WTC11 (cell line): Measurements from ENCODE around the gene SERTAD4. TPM values are rescaled to one million over a fixed set of nuclear protein-coding genes. Genes with fewer than 3 reads are reported as not detected.

Experiments
- ATAC-seq: fragments of 200-7000 bp; cut with Tn5 transposase; 2 replicates; pipeline ENCODE4 v1.10.0; 2021; ENCODE audit warnings: mild to moderate bottlenecking, moderate library complexity
- CTCF ChIA-PET: fragments of 300-600 bp; sonication (Branson Sonifier 250); formaldehyde crosslinking; loops from one replicate; lab custom pipeline; 2021; ENCODE audit warnings: antibody characterized with exemption; lab: Charles Lee
- POLR2A ChIA-PET: fragments of 350-600 bp; sonication (Branson Sonifier 250); formaldehyde crosslinking; loops from one replicate; lab custom pipeline; 2021; ENCODE audit warnings: antibody characterized with exemption; lab: Charles Lee
- DNase-seq: peaks from one replicate; pipeline ENCODE4 v3.0.0; 2021; ENCODE audit warnings: low spot score
- H3K27ac Mint-ChIP-seq: 2 replicates; pipeline ENCODE4 v1.8.0; 2021; ENCODE audit warnings: mixed read lengths
- H3K27me3 Mint-ChIP-seq: 2 replicates; pipeline ENCODE4 v1.8.0; 2021; ENCODE audit warnings: low read depth, mild to moderate bottlenecking, moderate library complexity, mixed read lengths
- H3K36me3 Mint-ChIP-seq: 2 replicates; pipeline ENCODE4 v1.8.0; 2021; ENCODE audit warnings: mixed read lengths
- H3K4me1 Mint-ChIP-seq: 2 replicates; pipeline ENCODE4 v1.8.0; 2022; ENCODE audit warnings: mixed read lengths
- H3K4me3 Mint-ChIP-seq: 2 replicates; pipeline ENCODE4 v1.8.0; 2021; ENCODE audit warnings: mild to moderate bottlenecking, moderate library complexity, mixed read lengths
- H3K9me3 Mint-ChIP-seq: 2 replicates; pipeline ENCODE4 v1.8.0; 2021; ENCODE audit warnings: mixed read lengths
- FOXJ3 ChIP-seq: sonication (generic); formaldehyde crosslinking; IDR thresholded peaks from 2 replicates; pipeline ENCODE4 v1.9.0; 2021; ENCODE audit warnings: missing genetic modification reagents, mild to moderate bottlenecking, borderline replicate concordance
- FOXP1 ChIP-seq: sonication (generic); formaldehyde crosslinking; IDR thresholded peaks from 2 replicates; pipeline ENCODE4 v1.8.0; 2022; ENCODE audit warnings: missing genetic modification reagents, mild to moderate bottlenecking, moderate library complexity, borderline replicate concordance
- IRF1 ChIP-seq: sonication (generic); formaldehyde crosslinking; IDR thresholded peaks from 2 replicates; pipeline ENCODE4 v1.8.0; 2023; ENCODE audit warnings: missing genetic modification reagents
- JAZF1 ChIP-seq: fragments of 250-450 bp; sonication (Bioruptor Pico); IDR thresholded peaks from 2 replicates; pipeline ENCODE4 v1.9.0; 2021; ENCODE audit warnings: moderate library complexity, mild to moderate bottlenecking, inconsistent platforms
- MAX ChIP-seq: sonication (generic); formaldehyde crosslinking; IDR thresholded peaks from 2 replicates; pipeline ENCODE4 v1.8.0; 2022; ENCODE audit warnings: mild to moderate bottlenecking, missing genetic modification reagents
- NR2C2 ChIP-seq: sonication (generic); formaldehyde crosslinking; IDR thresholded peaks from 2 replicates; pipeline ENCODE4 v1.8.0; 2022; ENCODE audit warnings: mild to moderate bottlenecking, missing genetic modification reagents
- NR3C1 ChIP-seq: sonication (generic); formaldehyde crosslinking; conservative IDR thresholded peaks from 2 replicates; pipeline ENCODE4 v1.8.1; 2023; ENCODE audit warnings: low read depth, mild to moderate bottlenecking, missing genetic modification reagents
- PRRX2 ChIP-seq: fragments of 250-450 bp; sonication (Bioruptor Pico); IDR thresholded peaks from 2 replicates; pipeline ENCODE4 v1.8.0; 2021; ENCODE audit warnings: mild to moderate bottlenecking
- RELA ChIP-seq: sonication (generic); formaldehyde crosslinking; IDR thresholded peaks from 2 replicates; pipeline ENCODE4 v1.8.1; 2022; ENCODE audit warnings: missing genetic modification reagents, mild to moderate bottlenecking, borderline replicate concordance
- SOX15 ChIP-seq: fragments of 250-450 bp; sonication (Bioruptor Pico); IDR thresholded peaks from 2 replicates; pipeline ENCODE4 v1.9.0; 2021; ENCODE audit warnings: mild to moderate bottlenecking
- TEAD4 ChIP-seq: sonication (generic); formaldehyde crosslinking; IDR thresholded peaks from 2 replicates; pipeline ENCODE4 v1.8.0; 2022; ENCODE audit warnings: mild to moderate bottlenecking, missing genetic modification reagents
- USF2 ChIP-seq: sonication (generic); formaldehyde crosslinking; IDR thresholded peaks from 2 replicates; pipeline ENCODE4 v1.8.1; 2023; ENCODE audit warnings: mild to moderate bottlenecking, missing genetic modification reagents, moderate library complexity
- ZBTB21 ChIP-seq: sonication (generic); formaldehyde crosslinking; IDR thresholded peaks from 2 replicates; pipeline ENCODE4 v1.8.1; 2023; ENCODE audit warnings: mild to moderate bottlenecking, missing genetic modification reagents, borderline replicate concordance
- ZNF121 ChIP-seq: sonication (generic); formaldehyde crosslinking; IDR thresholded peaks from 2 replicates; pipeline ENCODE4 v1.8.0; 2023; ENCODE audit warnings: missing genetic modification reagents
- ZNF219 ChIP-seq: sonication (generic); formaldehyde crosslinking; IDR thresholded peaks from 2 replicates; pipeline ENCODE4 v1.8.0; 2023; ENCODE audit warnings: missing genetic modification reagents, mild to moderate bottlenecking, borderline replicate concordance
- ZNF232 ChIP-seq: sonication (generic); formaldehyde crosslinking; IDR thresholded peaks from 2 replicates; pipeline ENCODE4 v1.8.0; 2022; ENCODE audit warnings: mild to moderate bottlenecking, missing genetic modification reagents
- ZNF263 ChIP-seq: sonication (generic); formaldehyde crosslinking; IDR thresholded peaks from 2 replicates; pipeline ENCODE4 v1.8.1; 2022; ENCODE audit warnings: low read depth, mild to moderate bottlenecking, moderate library complexity, missing genetic modification reagents
- ZNF396 ChIP-seq: fragments of 250-450 bp; sonication (Bioruptor Pico); IDR thresholded peaks from 2 replicates; pipeline ENCODE4 v1.8.0; 2021; ENCODE audit warnings: mild to moderate bottlenecking, moderate library complexity, borderline replicate concordance
- ZNF425 ChIP-seq: fragments of 250-450 bp; sonication (Bioruptor Pico); conservative IDR thresholded peaks from 2 replicates; pipeline ENCODE4 v1.9.0; 2021; ENCODE audit warnings: mild to moderate bottlenecking
- total RNA-seq: library from RNA; stranded (reverse); gene quantifications from 3 replicates; pipeline ENCODE4 v1.2.3, GENCODE V29; 2021
- TF ChIP-seq, protein P1 (sequence below): sonication (generic); formaldehyde crosslinking; IDR thresholded peaks from 2 replicates; pipeline ENCODE4 v1.8.0; 2022; ENCODE audit warnings: mild to moderate bottlenecking, missing genetic modification reagents
- TF ChIP-seq, protein P2 (sequence below): sonication (generic); formaldehyde crosslinking; conservative IDR thresholded peaks from 2 replicates; pipeline ENCODE4 v1.8.1; 2023; ENCODE audit warnings: mild to moderate bottlenecking, low read depth, missing genetic modification reagents, moderate library complexity

SERTAD4 gene
- total RNA-seq, 1 experiment from 2014 or later, result 4.6 TPM

- Mint-ChIP-seq H3K4me1 (peaks cover 29% of the 10 kb centered on the region), H3K36me3 (no peaks in the 10 kb centered on the region), H3K27ac (no peak overlapping the region)
- ChIA-PET POLR2A (interaction anchor here (1.4 kb wide), 1 partner anchor 24 kb away, joined by 5 read pairs; no protein-coding TSS in a partner anchor), CTCF (interaction anchor here (0.6 kb wide), 1 partner anchor 26 kb away, joined by 4 read pairs; no protein-coding TSS in a partner anchor)
- DNase-seq, result no peak
- TF ChIP-seq MAX (no peak), ZNF263 (no peak), FOXP1 (no peak)
- TF ChIP-seq, all 79 proteins: peak for 0
- no peak for ATAC-seq
- Mint-ChIP-seq H3K9me3 (no peaks in the 10 kb centered on the region), H3K4me3 (no peak overlapping the region), H3K27me3 (peaks cover 17% of the 10 kb centered on the region)
Observed at GRCh38 chr1:210257698-210258529, 25.3 kb downstream of the SERTAD4 start.

DNA sequence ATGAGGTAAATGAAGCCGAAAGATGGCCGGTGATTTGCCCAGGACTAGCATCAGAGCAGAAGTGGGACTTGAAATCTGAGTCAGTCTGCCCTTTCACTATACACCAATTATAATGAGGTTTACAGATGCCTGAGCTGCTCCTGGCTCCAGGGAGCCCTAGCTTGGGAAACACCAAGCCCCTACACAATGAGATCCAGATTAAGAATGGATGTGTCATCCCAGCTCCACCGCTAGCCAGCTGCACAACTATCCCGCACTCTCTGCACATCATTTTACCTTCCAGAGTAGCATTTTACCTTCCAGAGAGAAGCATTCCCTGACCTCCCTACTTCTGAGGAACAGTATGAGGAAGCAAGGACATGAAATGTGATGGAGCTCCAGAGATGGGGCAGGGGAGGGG lies 27.0 kb downstream of the SERTAD4 start:
- peak overlapping the region; percentile 51 for H3K27ac Mint-ChIP-seq
- DNase-seq (no peak), ATAC-seq (no peak)
- POLR2A ChIA-PET, result no interaction called here
- no peak for TF ChIP-seq JAZF1 (CRISPR knock-in tag)
- no peak for TF ChIP-seq TEAD4 (CRISPR knock-in tag)
- no peak for TF ChIP-seq USF2 (CRISPR knock-in tag)
- no peak for TF ChIP-seq RELA (CRISPR knock-in tag)
- TF ChIP-seq IRF1 (CRISPR knock-in tag), result no peak
- TF ChIP-seq ZNF396 (CRISPR knock-in tag), result no peak
- no peak for TF ChIP-seq ZNF425 (CRISPR knock-in tag)
- no peak for TF ChIP-seq ZNF219 (CRISPR knock-in tag)
- no peak for TF ChIP-seq SOX15
- no peak for TF ChIP-seq FOXJ3
- TF ChIP-seq ZBTB21, result no peak
- TF ChIP-seq ZNF121 (CRISPR knock-in tag), result no peak
- TF ChIP-seq NR3C1 (CRISPR knock-in tag), result no peak
- TF ChIP-seq PRRX2 (CRISPR knock-in tag), result no peak
- no peak for TF ChIP-seq ZNF232 (CRISPR knock-in tag)
- TF ChIP-seq NR2C2 (CRISPR knock-in tag), result no peak
- TF ChIP-seq, protein P1, sequence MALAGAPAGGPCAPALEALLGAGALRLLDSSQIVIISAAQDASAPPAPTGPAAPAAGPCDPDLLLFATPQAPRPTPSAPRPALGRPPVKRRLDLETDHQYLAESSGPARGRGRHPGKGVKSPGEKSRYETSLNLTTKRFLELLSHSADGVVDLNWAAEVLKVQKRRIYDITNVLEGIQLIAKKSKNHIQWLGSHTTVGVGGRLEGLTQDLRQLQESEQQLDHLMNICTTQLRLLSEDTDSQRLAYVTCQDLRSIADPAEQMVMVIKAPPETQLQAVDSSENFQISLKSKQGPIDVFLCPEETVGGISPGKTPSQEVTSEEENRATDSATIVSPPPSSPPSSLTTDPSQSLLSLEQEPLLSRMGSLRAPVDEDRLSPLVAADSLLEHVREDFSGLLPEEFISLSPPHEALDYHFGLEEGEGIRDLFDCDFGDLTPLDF (CRISPR knock-in tag), result no peak
- TF ChIP-seq, protein P2, sequence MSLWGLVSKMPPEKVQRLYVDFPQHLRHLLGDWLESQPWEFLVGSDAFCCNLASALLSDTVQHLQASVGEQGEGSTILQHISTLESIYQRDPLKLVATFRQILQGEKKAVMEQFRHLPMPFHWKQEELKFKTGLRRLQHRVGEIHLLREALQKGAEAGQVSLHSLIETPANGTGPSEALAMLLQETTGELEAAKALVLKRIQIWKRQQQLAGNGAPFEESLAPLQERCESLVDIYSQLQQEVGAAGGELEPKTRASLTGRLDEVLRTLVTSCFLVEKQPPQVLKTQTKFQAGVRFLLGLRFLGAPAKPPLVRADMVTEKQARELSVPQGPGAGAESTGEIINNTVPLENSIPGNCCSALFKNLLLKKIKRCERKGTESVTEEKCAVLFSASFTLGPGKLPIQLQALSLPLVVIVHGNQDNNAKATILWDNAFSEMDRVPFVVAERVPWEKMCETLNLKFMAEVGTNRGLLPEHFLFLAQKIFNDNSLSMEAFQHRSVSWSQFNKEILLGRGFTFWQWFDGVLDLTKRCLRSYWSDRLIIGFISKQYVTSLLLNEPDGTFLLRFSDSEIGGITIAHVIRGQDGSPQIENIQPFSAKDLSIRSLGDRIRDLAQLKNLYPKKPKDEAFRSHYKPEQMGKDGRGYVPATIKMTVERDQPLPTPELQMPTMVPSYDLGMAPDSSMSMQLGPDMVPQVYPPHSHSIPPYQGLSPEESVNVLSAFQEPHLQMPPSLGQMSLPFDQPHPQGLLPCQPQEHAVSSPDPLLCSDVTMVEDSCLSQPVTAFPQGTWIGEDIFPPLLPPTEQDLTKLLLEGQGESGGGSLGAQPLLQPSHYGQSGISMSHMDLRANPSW (CRISPR knock-in tag), result no peak
- H3K9me3 Mint-ChIP-seq, result no peaks in the 10 kb centered on the region
- H3K4me1 Mint-ChIP-seq, result peaks cover 16% of the 10 kb centered on the region
- H3K27me3 Mint-ChIP-seq, result peaks cover 5% of the 10 kb centered on the region; the same call in 1 of the 2 replicates
- CTCF ChIA-PET, result interaction anchor here (0.8 to 1.1 kb wide), 2 partner anchors 33 to 51 kb away, joined by 3 to 5 read pairs; no protein-coding TSS in a partner anchor
- no peak overlapping the region for H3K4me3 Mint-ChIP-seq
- H3K36me3 Mint-ChIP-seq, result no peaks in the 10 kb centered on the region
